ENCODE measurements around the gene SMAD2. TPM values are rescaled to one million over a fixed set of nuclear protein-coding genes. Genes with fewer than 3 reads are reported as not detected.
A peak's percentile ranks its signal among the peaks of the same experiment; 100 is the strongest.

The SMAD2 gene
- total RNA-seq, 4 donors from 2014 or later, result 54.5 to 105 (median 83.6) TPM

DNA sequence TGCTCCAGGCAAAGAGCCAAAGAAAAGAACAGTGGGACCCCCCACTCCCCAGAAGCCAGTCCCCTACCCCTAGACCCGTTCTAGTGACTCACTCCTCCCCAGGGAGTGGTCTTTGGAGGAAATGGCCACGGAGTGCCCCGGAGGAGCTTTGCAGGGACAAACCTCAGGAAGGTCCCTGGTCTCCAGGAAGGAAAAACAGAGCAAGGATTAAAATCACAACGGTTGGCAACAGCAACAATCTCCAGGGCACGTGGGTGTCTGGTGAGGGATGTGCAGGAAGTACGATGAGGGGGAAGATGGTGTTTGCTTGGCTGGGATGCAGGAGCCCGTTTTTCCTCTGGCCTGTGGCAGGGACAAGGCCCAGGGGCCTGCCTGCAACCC, 135.0 kb downstream of the SMAD2 start:
- 40 to 43% methylated on average over 7 of the region's 7 CpGs for WGBS, 2 donors
- H3K4me3 ChIP-seq (ENCODE audit: low read depth, poor library complexity, severe bottlenecking), result no peak overlapping the region
- no peak for TF ChIP-seq CTCF (IDR thresholded peaks at IDR 0.05)
- intact Hi-C loops (cut with DNase I; ENCODE audit: low total_unique reads), result no loop called here
- no peak for DNase-seq (ENCODE audit: low spot score in 2 of 2)

DNA sequence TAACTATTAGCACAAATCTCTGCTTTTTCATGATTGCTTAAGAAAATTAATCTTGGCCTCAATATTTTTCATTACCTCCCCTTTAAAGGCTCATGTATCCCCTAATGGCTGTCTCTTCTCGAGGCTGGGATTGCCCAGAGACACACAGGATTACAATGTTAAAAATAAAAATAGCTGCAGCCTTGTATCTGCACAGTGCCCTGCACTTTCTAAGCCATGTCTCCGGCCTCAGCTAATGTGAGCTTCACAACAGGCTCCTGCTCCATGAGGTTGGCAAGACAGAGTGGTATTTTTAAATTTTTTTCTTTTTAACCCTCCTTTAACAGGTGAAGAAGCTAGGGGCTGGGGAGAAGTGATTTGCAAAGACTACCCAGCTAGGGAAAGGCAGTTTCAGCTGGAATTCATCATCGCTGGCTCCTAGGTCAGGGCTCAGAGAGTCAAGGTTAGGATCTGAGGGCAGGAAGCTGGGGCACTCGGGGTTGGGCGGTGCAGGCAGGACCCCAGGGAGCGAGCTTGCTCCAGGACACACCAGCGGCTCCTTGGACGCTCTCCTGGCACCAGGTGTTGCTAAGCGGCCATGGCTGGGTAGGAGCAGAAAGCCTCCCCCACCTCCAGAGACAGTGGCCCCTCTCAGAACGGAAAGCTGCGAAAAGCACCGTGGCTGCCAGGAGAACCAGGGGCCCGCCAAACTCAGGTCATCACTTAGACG, 135.6 kb downstream of the SMAD2 start:
- no peak for DNase-seq (ENCODE audit: low spot score in 2 of 2)
- WGBS, 2 donors, result 44 to 45% methylated on average over 14 of the region's 14 CpGs
- no peak overlapping the region for H3K4me3 ChIP-seq (ENCODE audit: low read depth, poor library complexity, severe bottlenecking)
- TF ChIP-seq CTCF (IDR thresholded peaks at IDR 0.05) (no peak), POLR2A (IDR thresholded peaks at IDR 0.05) (no peak)
- intact Hi-C loops (cut with DNase I; ENCODE audit: low total_unique reads), result no loop called here

DNA sequence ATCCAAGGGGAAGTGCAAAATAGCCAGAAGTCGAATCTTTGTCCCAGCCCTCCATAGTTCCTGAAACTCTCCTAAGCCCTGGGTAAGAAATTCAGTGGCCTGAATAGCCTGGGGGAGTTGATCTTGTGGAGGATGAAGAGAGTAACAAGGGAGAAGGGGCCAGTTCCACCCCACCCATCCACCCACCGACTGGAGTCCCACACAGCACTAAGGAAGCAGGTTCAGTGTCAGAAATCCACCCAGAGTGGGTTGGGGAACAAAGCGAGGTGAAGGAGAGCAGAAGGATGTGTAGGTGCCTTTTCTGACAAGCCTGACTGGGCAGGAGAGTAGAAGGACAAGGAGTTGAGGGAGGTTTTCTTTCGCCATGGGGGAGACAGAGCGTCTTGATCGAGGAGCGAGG, 136.8 kb downstream of the SMAD2 start:
- WGBS, 2 donors, result 92% methylated on average over 7 of the region's 7 CpGs
- TF ChIP-seq POLR2A (IDR thresholded peaks at IDR 0.05), result no peak
- TF ChIP-seq CTCF (IDR thresholded peaks at IDR 0.05), result no peak
- no peak overlapping the region for H3K4me3 ChIP-seq (ENCODE audit: low read depth, poor library complexity, severe bottlenecking)
- intact Hi-C loops (cut with DNase I; ENCODE audit: low total_unique reads), result no loop called here
- DNase-seq (ENCODE audit: low spot score in 2 of 2), result no peak

GRCh38 chr18:47791461-47791985, 138.9 kb downstream of the SMAD2 start:
- H3K4me3 ChIP-seq (ENCODE audit: low read depth, poor library complexity, severe bottlenecking), result no peak overlapping the region
- TF ChIP-seq POLR2A (IDR thresholded peaks at IDR 0.05) (no peak), CTCF (IDR thresholded peaks at IDR 0.05) (no peak)
- no peak for DNase-seq (ENCODE audit: low spot score in 2 of 2)
- intact Hi-C loops (cut with DNase I; ENCODE audit: low total_unique reads), result no loop called here
- 82 to 88% methylated on average over 4 of the region's 4 CpGs for WGBS, 2 donors

DNA sequence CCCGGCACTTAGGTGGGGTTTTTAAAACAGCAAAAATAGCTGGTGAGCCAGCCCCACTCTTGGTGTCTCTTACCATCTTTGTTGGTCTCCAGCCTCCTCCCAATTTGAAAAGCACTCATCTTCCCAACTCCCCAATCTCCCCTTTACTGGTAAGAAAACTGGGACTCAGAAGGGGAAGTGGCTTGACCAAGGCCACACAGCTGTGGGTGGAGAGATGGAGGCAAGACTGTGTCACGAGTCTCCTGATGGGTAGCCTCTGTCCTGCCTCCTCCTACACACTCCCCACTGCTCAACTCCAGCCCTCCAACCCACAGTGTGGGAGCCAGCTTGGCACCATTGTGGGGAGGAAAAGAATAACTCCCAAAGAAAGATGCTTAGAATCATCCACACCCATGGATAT, 140.4 kb downstream of the SMAD2 start:
- intact Hi-C loops (cut with DNase I; ENCODE audit: low total_unique reads), result no loop called here
- TF ChIP-seq POLR2A (IDR thresholded peaks at IDR 0.05) (no peak), CTCF (IDR thresholded peaks at IDR 0.05) (no peak)
- H3K4me3 ChIP-seq (ENCODE audit: low read depth, poor library complexity, severe bottlenecking), result no peak overlapping the region
- 64 to 95% methylated on average over 2 of the region's 2 CpGs for WGBS, 2 donors
- peak in 1 of 2 donors; percentile 8 for DNase-seq (ENCODE audit: low spot score in 2 of 2)

- peak in 1 of 2 donors; percentile 5 for DNase-seq (ENCODE audit: low spot score in 2 of 2)
- no peak overlapping the region for H3K4me3 ChIP-seq (ENCODE audit: low read depth, poor library complexity, severe bottlenecking)
- TF ChIP-seq POLR2A (IDR thresholded peaks at IDR 0.05), result no peak
- TF ChIP-seq CTCF (IDR thresholded peaks at IDR 0.05), result no peak
- 78 to 81% methylated on average over 3 of the region's 3 CpGs for WGBS, 2 donors
- intact Hi-C loops (cut with DNase I; ENCODE audit: low total_unique reads), result no loop called here
These were observed 141.8 kb downstream of the SMAD2 start for GRCh38 chr18:47788621-47789020.

All from lower leg skin (tissue), 4 donors.